ENCODE results near the gene PSME4. TPM values are rescaled to one million over a fixed set of nuclear protein-coding genes. Genes with fewer than 3 reads are reported as not detected.

Gene PSME4
- total and polyA plus RNA-seq, 2 experiments from 2014 or later = 44.7 to 98.6 TPM

DNA sequence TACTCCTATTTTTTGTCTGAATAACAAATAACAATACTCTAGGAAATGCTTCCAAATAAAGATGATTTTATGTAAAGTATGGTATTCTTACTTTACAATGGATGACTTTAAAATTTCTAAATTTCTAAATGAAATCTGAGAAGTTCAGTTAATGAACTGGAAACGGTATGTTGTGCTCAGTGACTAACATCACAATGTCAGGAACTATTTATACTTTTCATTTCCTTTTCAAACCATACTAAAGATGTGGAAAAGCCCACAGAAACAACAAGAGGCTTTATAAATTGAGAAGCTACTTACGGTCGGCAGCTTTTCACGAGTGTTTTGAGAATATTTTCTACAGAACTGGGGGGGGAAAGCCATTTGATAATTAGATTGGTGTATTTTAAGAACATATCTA is 31.1 kb downstream of the PSME4 start:
- Histone ChIP-seq H3K4me2 (no peak overlapping the region), H3K4me1 (ENCODE audit: insufficient read depth) (no peaks in the 10 kb centered on the region), H2AFZ (no peak overlapping the region), H3K79me2 (replicated peaks; ENCODE audit: insufficient read depth) (peaks cover 9% of the 10 kb centered on the region; the same call in 1 of the 2 replicates), H3K4me3 (no peak overlapping the region), H3F3A (replicated peaks; ENCODE audit: low read depth) (no peaks in the 10 kb centered on the region), H3K9me2 (ENCODE audit: insufficient read depth) (no peaks in the 10 kb centered on the region), H3K36me3 (ENCODE audit: insufficient read depth) (peaks cover 11% of the 10 kb centered on the region; the same call in 1 of the 2 replicates), H4K20me1 (replicated peaks; ENCODE audit: insufficient read depth) (no peaks in the 10 kb centered on the region; the same call in 1 of the 2 replicates), H3K27ac (ENCODE audit: low read depth) (no peak overlapping the region), H3K27me3 (ENCODE audit: insufficient read depth) (no peaks in the 10 kb centered on the region)
- H3K27me3 Mint-ChIP-seq (ENCODE audit: insufficient read depth, low read depth, poor library complexity) = no peaks in the 10 kb centered on the region
- H3K36me3 Mint-ChIP-seq (ENCODE audit: low read depth) = peaks cover 22% of the 10 kb centered on the region
- ATAC-seq (no peak), DNase-seq (ENCODE audit: low spot score) (no peak)
- no peaks in the 10 kb centered on the region for H3K4me1 Mint-ChIP-seq
- no peak overlapping the region for H3K4me3 Mint-ChIP-seq
- H3K27ac Mint-ChIP-seq = no peak overlapping the region
- no peaks in the 10 kb centered on the region for H3K9me3 Mint-ChIP-seq
- no peak for TF ChIP-seq JUNB (IDR thresholded peaks at IDR 0.05; ENCODE audit: unreplicated experiment)
- TF ChIP-seq ZNF462 (CRISPR knock-in tag; IDR thresholded peaks at IDR 0.05) = no peak
- TF ChIP-seq ETS1 (IDR thresholded peaks at IDR 0.05) = no peak
- TF ChIP-seq EZH2 (IDR thresholded peaks at IDR 0.05; ENCODE audit: low read depth, unreplicated experiment) = no peak
- no peak for TF ChIP-seq POLR2AphosphoS5 (IDR thresholded peaks at IDR 0.05; ENCODE audit: low read depth)
- no peak for TF ChIP-seq EZH2phosphoT487 (IDR thresholded peaks at IDR 0.05; ENCODE audit: unreplicated experiment)
- no peak for TF ChIP-seq REST (IDR thresholded peaks at IDR 0.05; ENCODE audit: unreplicated experiment)
- TF ChIP-seq STAT1 (IDR thresholded peaks at IDR 0.05; ENCODE audit: unreplicated experiment) = no peak
- TF ChIP-seq CREB1 (CRISPR knock-in tag; IDR thresholded peaks at IDR 0.05; ENCODE audit: low read depth) = no peak
- no peak for TF ChIP-seq ZNF331 (CRISPR knock-in tag; IDR thresholded peaks at IDR 0.05; ENCODE audit: low read depth)
- TF ChIP-seq, protein P1, sequence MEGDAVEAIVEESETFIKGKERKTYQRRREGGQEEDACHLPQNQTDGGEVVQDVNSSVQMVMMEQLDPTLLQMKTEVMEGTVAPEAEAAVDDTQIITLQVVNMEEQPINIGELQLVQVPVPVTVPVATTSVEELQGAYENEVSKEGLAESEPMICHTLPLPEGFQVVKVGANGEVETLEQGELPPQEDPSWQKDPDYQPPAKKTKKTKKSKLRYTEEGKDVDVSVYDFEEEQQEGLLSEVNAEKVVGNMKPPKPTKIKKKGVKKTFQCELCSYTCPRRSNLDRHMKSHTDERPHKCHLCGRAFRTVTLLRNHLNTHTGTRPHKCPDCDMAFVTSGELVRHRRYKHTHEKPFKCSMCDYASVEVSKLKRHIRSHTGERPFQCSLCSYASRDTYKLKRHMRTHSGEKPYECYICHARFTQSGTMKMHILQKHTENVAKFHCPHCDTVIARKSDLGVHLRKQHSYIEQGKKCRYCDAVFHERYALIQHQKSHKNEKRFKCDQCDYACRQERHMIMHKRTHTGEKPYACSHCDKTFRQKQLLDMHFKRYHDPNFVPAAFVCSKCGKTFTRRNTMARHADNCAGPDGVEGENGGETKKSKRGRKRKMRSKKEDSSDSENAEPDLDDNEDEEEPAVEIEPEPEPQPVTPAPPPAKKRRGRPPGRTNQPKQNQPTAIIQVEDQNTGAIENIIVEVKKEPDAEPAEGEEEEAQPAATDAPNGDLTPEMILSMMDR (conservative IDR thresholded peaks at IDR 0.05; ENCODE audit: low read depth in 2 of 2) = no peak
- no peak for TF ChIP-seq ZNF114 (CRISPR knock-in tag; IDR thresholded peaks at IDR 0.05)
- TF ChIP-seq NANOG (IDR thresholded peaks at IDR 0.05; ENCODE audit: borderline replicate concordance) = no peak

Measured in GM23338 (cell line).